OCI-LY3 (cell line): ENCODE measurements around the gene AQP9.

ENCODE experiments used
- H2AFZ ChIP-seq: fragments of 200-600, 300-600 bp; shearing (Covaris generic); 2 replicates; pipeline ENCODE4 v1.6.0; 2014; ENCODE audit warnings: antibody characterized with exemption, low read depth, low read length
- H3K27ac ChIP-seq: fragments of 200-600, 300-600 bp; sonication (generic); 2 replicates; pipeline ENCODE4 v1.5.1; 2014; ENCODE audit warnings: mild to moderate bottlenecking, low read length, moderate library complexity, mixed read lengths
- H3K27me3 ChIP-seq: fragments of 200-600, 300-600 bp; sonication (generic); 2 replicates; pipeline ENCODE4 v1.6.1; 2014; ENCODE audit warnings: low read depth, low read length, mixed read lengths
- H3K36me3 ChIP-seq: fragments of 200-600, 300-600 bp; sonication (generic); replicated peaks from 2 replicates; pipeline ENCODE3; 2014; ENCODE audit warnings: low read depth, low read length, mixed read lengths
- H3K4me1 ChIP-seq: fragments of 300-600, 200-600 bp; sonication (generic); 2 replicates; pipeline ENCODE4 v1.6.1; 2014; ENCODE audit warnings: low read length, mixed read lengths
- H3K4me2 ChIP-seq: fragments of 200-600, 300-600 bp; sonication (generic); 2 replicates; pipeline ENCODE4 v1.6.1; 2014; ENCODE audit warnings: low read length, mixed read lengths
- H3K4me3 ChIP-seq: fragments of 300-600, 200-600 bp; sonication (generic); 2 replicates; pipeline ENCODE4 v1.5.1; 2014; ENCODE audit warnings: antibody characterized with exemption, mild to moderate bottlenecking, low read length, moderate library complexity
- H3K79me2 ChIP-seq: fragments of 300-600, 200-600 bp; shearing (Covaris generic); 2 replicates; pipeline ENCODE4 v1.6.1; 2014; ENCODE audit warnings: mild to moderate bottlenecking, low read length, mixed read lengths
- H3K9ac ChIP-seq: fragments of 300-600, 200-600 bp; shearing (Covaris generic); 2 replicates; pipeline ENCODE4 v1.6.0; 2014; ENCODE audit warnings: mild to moderate bottlenecking, low read length, moderate library complexity
- H3K9me3 ChIP-seq: fragments of 200-600, 300-600 bp; shearing (Covaris generic); 2 replicates; pipeline ENCODE4 v1.6.1; 2014; ENCODE audit warnings: low read length, mixed read lengths; ENCODE audit not compliant: insufficient read depth
- H4K20me1 ChIP-seq: fragments of 200-600, 300-600 bp; sonication (generic); 2 replicates; pipeline ENCODE4 v1.6.1; 2016; ENCODE audit warnings: low read length, mixed read lengths; ENCODE audit not compliant: insufficient read depth
- CTCF ChIP-seq: fragments of 200-600, 300-600 bp; sonication (generic); IDR thresholded peaks from 2 replicates; pipeline ENCODE4 v1.5.1; 2014; ENCODE audit warnings: antibody characterized with exemption, low read length, low read depth
- EZH2phosphoT487 ChIP-seq: fragments of 200-600 bp; shearing (Covaris generic); IDR thresholded peaks from 2 replicates; pipeline ENCODE4 v1.6.1; 2018; ENCODE audit warnings: antibody characterized with exemption, mixed run types, low read depth

The AQP9 gene

GRCh38 chr15:58134886-58135285 lies 3.3 kb upstream of the AQP9 start:
- Histone ChIP-seq H3K27me3 (no peaks in the 10 kb centered on the region), H3K4me2 (no peak overlapping the region), H4K20me1 (no peaks in the 10 kb centered on the region), H3K9me3 (no peaks in the 10 kb centered on the region), H3K4me1 (peaks cover 29% of the 10 kb centered on the region), H3K9ac (no peak overlapping the region), H3K4me3 (no peak overlapping the region), H3K79me2 (no peaks in the 10 kb centered on the region), H3K27ac (no peak overlapping the region), H3K36me3 (no peaks in the 10 kb centered on the region), H2AFZ (no peak overlapping the region)
- no peak for TF ChIP-seq EZH2phosphoT487
- TF ChIP-seq CTCF: no peak

- Histone ChIP-seq H3K9me3 (no peaks in the 10 kb centered on the region), H4K20me1 (no peaks in the 10 kb centered on the region), H3K36me3 (no peaks in the 10 kb centered on the region), H3K4me3 (no peak overlapping the region), H3K9ac (no peak overlapping the region), H2AFZ (no peak overlapping the region), H3K79me2 (no peaks in the 10 kb centered on the region), H3K4me2 (no peak overlapping the region), H3K27me3 (no peaks in the 10 kb centered on the region), H3K4me1 (peaks cover 32% of the 10 kb centered on the region), H3K27ac (no peak overlapping the region)
- TF ChIP-seq CTCF (no peak), EZH2phosphoT487 (no peak)
Measured at GRCh38 chr15:58135511-58136174, 2.5 kb upstream of the AQP9 start.

- Histone ChIP-seq H3K27ac (no peak overlapping the region), H3K4me3 (no peak overlapping the region), H3K27me3 (no peaks in the 10 kb centered on the region), H3K79me2 (no peaks in the 10 kb centered on the region), H3K9me3 (no peaks in the 10 kb centered on the region), H2AFZ (no peak overlapping the region), H3K9ac (no peak overlapping the region), H3K4me2 (no peak overlapping the region), H4K20me1 (no peaks in the 10 kb centered on the region), H3K36me3 (no peaks in the 10 kb centered on the region), H3K4me1 (peaks cover 32% of the 10 kb centered on the region)
- TF ChIP-seq EZH2phosphoT487 (no peak), CTCF (no peak)
Measured at GRCh38 chr15:58136731-58137130, 1.4 kb upstream of the AQP9 start.

- Histone ChIP-seq H2AFZ (peak overlapping the region; percentile 54; the same call in 1 of the 2 replicates), H3K9ac (peak overlapping the region; percentile 11; the same call in 1 of the 2 replicates), H4K20me1 (no peaks in the 10 kb centered on the region), H3K79me2 (no peaks in the 10 kb centered on the region), H3K4me1 (peaks cover 32% of the 10 kb centered on the region), H3K9me3 (no peaks in the 10 kb centered on the region), H3K4me3 (peak overlapping the region; percentile 61), H3K27ac (no peak overlapping the region), H3K36me3 (no peaks in the 10 kb centered on the region), H3K27me3 (no peaks in the 10 kb centered on the region), H3K4me2 (peak overlapping the region; percentile 83)
- TF ChIP-seq EZH2phosphoT487 (no peak), CTCF (no peak)
Measured at GRCh38 chr15:58137686-58138085, 495 bp upstream of the AQP9 start.
